Endodermal cell (in vitro differentiated cells): ENCODE results near the gene TNRC6C. TPM values are rescaled to one million over a fixed set of nuclear protein-coding genes. Genes with fewer than 3 reads are reported as not detected.
"Not testable (repeated sequence)": the region's sequence is repeated elsewhere in the genome, so short reads cannot be mapped to it uniquely, and the experiment has no call there.

Experiments used
- DNase-seq: peaks from one replicate; pipeline ENCODE4 v3.0.0-alpha.2; 2017
- H3K27ac ChIP-seq: 2 replicates; pipeline ENCODE4 v1.5.1; 2013; ENCODE audit warnings: mild to moderate bottlenecking, low read depth, low read length, moderate library complexity
- H3K27me3 ChIP-seq: 2 replicates; pipeline ENCODE4 v1.6.1; 2013; ENCODE audit warnings: mild to moderate bottlenecking, low read length, moderate library complexity; ENCODE audit not compliant: insufficient read depth, control insufficient read depth, poor library complexity, severe bottlenecking
- H3K36me3 ChIP-seq: 2 replicates; pipeline ENCODE4 v1.7.0; 2013; ENCODE audit warnings: mild to moderate bottlenecking, low read length, moderate library complexity; ENCODE audit not compliant: control insufficient read depth, insufficient read depth
- H3K4me1 ChIP-seq: one replicate; pipeline ENCODE4 v1.7.0; 2013; ENCODE audit warnings: low read length; ENCODE audit not compliant: control insufficient read depth, insufficient read depth
- H3K4me3 ChIP-seq: 2 replicates; pipeline ENCODE4 v1.5.1; 2013; ENCODE audit warnings: mild to moderate bottlenecking, low read length, moderate library complexity
- H3K9ac ChIP-seq: 2 replicates; pipeline ENCODE4 v1.6.1; 2013; ENCODE audit warnings: mild to moderate bottlenecking, low read length, moderate library complexity; ENCODE audit not compliant: poor library complexity, severe bottlenecking; ENCODE audit errors: extremely low read depth
- H3K9me3 ChIP-seq: 2 replicates; pipeline ENCODE4 v1.6.1; 2013; ENCODE audit warnings: mild to moderate bottlenecking, low read length, moderate library complexity; ENCODE audit not compliant: control insufficient read depth
- H3K27ac Mint-ChIP-seq: 2 replicates; pipeline ENCODE4 v1.8.0; 2020; ENCODE audit warnings: mixed read lengths
- H3K27me3 Mint-ChIP-seq: 2 replicates; pipeline ENCODE4 v1.8.0; 2021; ENCODE audit warnings: mild to moderate bottlenecking, mixed read lengths; ENCODE audit not compliant: insufficient read depth
- H3K36me3 Mint-ChIP-seq: 2 replicates; pipeline ENCODE4 v1.8.0; 2020; ENCODE audit warnings: low read depth, mixed read lengths
- H3K4me1 Mint-ChIP-seq: 2 replicates; pipeline ENCODE4 v1.8.0; 2020; ENCODE audit warnings: mixed read lengths
- H3K4me3 Mint-ChIP-seq: 2 replicates; pipeline ENCODE4 v1.8.0; 2020; ENCODE audit warnings: mild to moderate bottlenecking, moderate library complexity, mixed read lengths
- H3K9me3 Mint-ChIP-seq: 2 replicates; pipeline ENCODE4 v1.8.0; 2020; ENCODE audit warnings: mild to moderate bottlenecking, mixed read lengths
- WGBS, 2 experiments: methylation state at CpG; one replicate each; pipeline versions ENCODE4 v1.1.5 to v1.1.7; 2013; ENCODE audit warnings: missing lambda C conversion rate in 2 of 2, mixed read lengths in 1 of 2; ENCODE audit not compliant: insufficient coverage in 1 of 2, insufficient read length in 1 of 2; 5-methylcytosine and 5-hydroxymethylcytosine counted together
- total RNA-seq, 2 donors: library from RNA; stranded (reverse); fragmentation: NEBNext Ultra II Directional in 1 of 2; extraction: Animal tissue kit (Norgen Biotek cat#: 25700) in 1 of 2; gene quantifications; 2 replicates in 1 of 2; 3 replicates in 1 of 2; pipeline ENCODE4 v1.2.1, GENCODE V29; 2021
- TF ChIP-seq, protein P1 (sequence below): fragments of 200-600 bp; sonication (generic); conservative IDR thresholded peaks from 2 replicates; pipeline ENCODE4 v1.5.0; 2021; ENCODE audit warnings: antibody characterized with exemption, mild to moderate bottlenecking

TNRC6C gene
- total RNA-seq, 2 donors from 2014 or later: 22.4 to 40.2 TPM

DNA sequence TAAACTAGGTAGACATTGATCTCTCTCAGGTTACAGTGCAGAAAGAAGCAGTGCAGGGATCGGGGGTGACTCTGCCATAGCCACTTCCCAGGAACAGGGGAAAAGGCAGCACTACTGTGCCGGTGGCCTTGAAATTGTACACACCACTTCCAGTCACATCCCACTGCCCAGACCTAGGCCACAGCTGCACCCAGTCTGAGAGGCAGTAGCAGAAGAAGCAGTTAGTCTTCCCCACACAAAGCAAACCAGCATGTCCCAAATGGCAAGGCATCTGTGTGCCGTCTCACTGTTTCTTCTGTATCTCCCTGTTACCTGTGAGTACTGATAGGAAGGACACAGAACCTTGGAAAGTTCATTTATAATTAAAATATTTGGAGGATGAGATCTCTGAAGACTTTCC, 123.0 kb downstream of the TNRC6C start:
- no peak for DNase-seq
- no peaks in the 10 kb centered on the region for H3K27me3 Mint-ChIP-seq
- peaks cover 61% of the 10 kb centered on the region for H3K36me3 Mint-ChIP-seq
- H3K9me3 Mint-ChIP-seq: no peaks in the 10 kb centered on the region
- H3K9ac ChIP-seq: no peak overlapping the region
- TF ChIP-seq, protein P1, sequence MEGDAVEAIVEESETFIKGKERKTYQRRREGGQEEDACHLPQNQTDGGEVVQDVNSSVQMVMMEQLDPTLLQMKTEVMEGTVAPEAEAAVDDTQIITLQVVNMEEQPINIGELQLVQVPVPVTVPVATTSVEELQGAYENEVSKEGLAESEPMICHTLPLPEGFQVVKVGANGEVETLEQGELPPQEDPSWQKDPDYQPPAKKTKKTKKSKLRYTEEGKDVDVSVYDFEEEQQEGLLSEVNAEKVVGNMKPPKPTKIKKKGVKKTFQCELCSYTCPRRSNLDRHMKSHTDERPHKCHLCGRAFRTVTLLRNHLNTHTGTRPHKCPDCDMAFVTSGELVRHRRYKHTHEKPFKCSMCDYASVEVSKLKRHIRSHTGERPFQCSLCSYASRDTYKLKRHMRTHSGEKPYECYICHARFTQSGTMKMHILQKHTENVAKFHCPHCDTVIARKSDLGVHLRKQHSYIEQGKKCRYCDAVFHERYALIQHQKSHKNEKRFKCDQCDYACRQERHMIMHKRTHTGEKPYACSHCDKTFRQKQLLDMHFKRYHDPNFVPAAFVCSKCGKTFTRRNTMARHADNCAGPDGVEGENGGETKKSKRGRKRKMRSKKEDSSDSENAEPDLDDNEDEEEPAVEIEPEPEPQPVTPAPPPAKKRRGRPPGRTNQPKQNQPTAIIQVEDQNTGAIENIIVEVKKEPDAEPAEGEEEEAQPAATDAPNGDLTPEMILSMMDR: no peak
- H3K36me3 ChIP-seq: peaks cover 71% of the 10 kb centered on the region
- no peaks in the 10 kb centered on the region for H3K9me3 ChIP-seq
- H3K4me1 Mint-ChIP-seq: no peaks in the 10 kb centered on the region
- H3K27ac Mint-ChIP-seq: no peak overlapping the region
- H3K4me1 ChIP-seq: no peaks in the 10 kb centered on the region
- 90 to 96% methylated on average over 2 to 3 of the region's 3 CpGs for WGBS, 2 experiments
- no peaks in the 10 kb centered on the region for H3K27me3 ChIP-seq
- H3K4me3 ChIP-seq: no peak overlapping the region
- no peak overlapping the region for H3K27ac ChIP-seq
- no peak overlapping the region for H3K4me3 Mint-ChIP-seq

DNA sequence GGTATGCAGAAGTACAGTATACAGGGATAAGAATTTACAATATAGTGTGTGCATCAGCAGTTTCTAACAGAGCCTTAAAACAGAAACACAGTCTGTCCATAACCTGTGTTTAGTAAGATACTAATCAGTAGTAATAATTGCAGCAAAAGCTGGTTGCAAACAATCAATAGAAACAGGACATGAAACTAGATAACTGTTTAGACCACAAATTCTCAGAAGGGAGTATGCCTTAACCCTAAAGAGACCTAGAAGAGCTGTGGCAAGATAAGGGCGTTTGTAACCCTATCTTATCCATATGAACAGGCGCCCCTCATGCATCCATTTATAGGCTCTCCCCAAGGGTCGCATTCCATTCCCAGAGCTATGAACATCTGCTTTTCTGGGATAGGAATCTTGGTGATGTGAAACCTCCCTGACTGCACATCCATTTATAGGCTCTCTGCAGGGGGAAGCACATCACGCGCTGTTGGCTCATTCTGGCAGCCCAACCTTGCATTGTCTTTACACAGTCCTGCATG, 123.9 kb downstream of the TNRC6C start:
- peaks cover 62% of the 10 kb centered on the region for H3K36me3 Mint-ChIP-seq
- H3K9me3 ChIP-seq, H3K9ac ChIP-seq, H3K27me3 Mint-ChIP-seq, H3K4me1 Mint-ChIP-seq, H3K9me3 Mint-ChIP-seq, H3K27ac Mint-ChIP-seq, DNase-seq, H3K4me3 ChIP-seq, H3K4me1 ChIP-seq, H3K27ac ChIP-seq, H3K27me3 ChIP-seq, H3K4me3 Mint-ChIP-seq: not testable (repeated sequence)
- WGBS, 2 experiments: 96% methylated on average over 5 of the region's 5 CpGs; no CpG with 5 or more reads in 1 of the 2 experiments
- peaks cover 70% of the 10 kb centered on the region for H3K36me3 ChIP-seq

DNA sequence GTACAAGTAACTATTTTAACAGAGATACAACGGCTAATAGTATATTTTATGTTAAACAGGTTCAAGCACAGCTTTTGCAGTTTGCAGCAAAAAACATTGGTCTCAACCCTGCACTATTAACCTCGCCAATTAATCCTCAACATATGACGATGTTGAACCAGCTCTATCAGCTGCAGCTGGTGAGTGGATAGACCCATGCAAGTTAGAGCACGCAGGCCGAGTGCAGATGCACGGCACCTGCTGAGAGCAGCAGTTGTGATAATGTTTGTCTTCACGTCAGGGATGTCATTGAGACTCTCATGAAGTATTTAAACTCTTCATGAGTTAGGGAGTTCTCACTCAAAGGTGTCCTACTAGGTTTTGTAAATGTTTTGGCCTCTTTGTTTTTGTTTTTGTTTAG, 124.5 kb downstream of the TNRC6C start:
- H3K9ac ChIP-seq: no peak overlapping the region
- H3K27ac ChIP-seq: no peak overlapping the region
- Mint-ChIP-seq H3K27me3 (no peaks in the 10 kb centered on the region), H3K27ac (no peak overlapping the region), H3K36me3 (peaks cover 61% of the 10 kb centered on the region), H3K9me3 (no peaks in the 10 kb centered on the region), H3K4me1 (no peaks in the 10 kb centered on the region), H3K4me3 (no peak overlapping the region)
- no peak for DNase-seq
- H3K9me3 ChIP-seq: no peaks in the 10 kb centered on the region
- 92 to 98% methylated on average over 6 to 7 of the region's 7 CpGs for WGBS, 2 experiments
- TF ChIP-seq, protein P1: no peak
- H3K4me1 ChIP-seq: no peaks in the 10 kb centered on the region
- H3K4me3 ChIP-seq: no peak overlapping the region
- H3K36me3 ChIP-seq: peaks cover 70% of the 10 kb centered on the region
- no peaks in the 10 kb centered on the region for H3K27me3 ChIP-seq

DNA sequence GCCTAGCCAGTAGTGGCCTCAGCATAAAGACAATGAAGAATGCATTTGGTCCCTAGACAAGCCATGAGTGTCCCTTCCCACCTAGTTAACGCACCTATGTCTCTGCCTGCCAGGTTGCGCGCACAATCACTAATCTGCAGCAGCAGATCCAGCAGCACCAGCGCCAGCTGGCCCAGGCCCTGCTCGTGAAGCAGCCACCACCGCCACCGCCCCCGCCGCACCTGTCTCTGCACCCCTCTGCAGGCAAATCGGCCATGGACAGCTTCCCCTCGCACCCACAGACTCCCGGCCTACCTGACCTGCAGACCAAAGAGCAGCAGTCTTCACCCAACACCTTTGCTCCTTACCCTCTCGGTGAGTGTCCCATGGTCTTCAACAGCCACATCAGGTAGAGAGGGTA, 128.2 kb downstream of the TNRC6C start:
- TF ChIP-seq, protein P1: no peak
- H3K4me1 Mint-ChIP-seq: no peaks in the 10 kb centered on the region
- peaks cover 63% of the 10 kb centered on the region for H3K36me3 Mint-ChIP-seq
- WGBS, 2 experiments: 96 to 99% methylated on average over 12 to 13 of the region's 13 CpGs
- H3K27ac ChIP-seq: no peak overlapping the region
- no peaks in the 10 kb centered on the region for H3K27me3 ChIP-seq
- no peak for DNase-seq
- no peaks in the 10 kb centered on the region for H3K27me3 Mint-ChIP-seq
- no peaks in the 10 kb centered on the region for H3K9me3 ChIP-seq
- H3K4me3 Mint-ChIP-seq: no peak overlapping the region
- no peak overlapping the region for H3K9ac ChIP-seq
- H3K4me3 ChIP-seq: no peak overlapping the region
- peaks cover 73% of the 10 kb centered on the region for H3K36me3 ChIP-seq
- H3K4me1 ChIP-seq: no peaks in the 10 kb centered on the region
- H3K27ac Mint-ChIP-seq: no peak overlapping the region
- H3K9me3 Mint-ChIP-seq: no peaks in the 10 kb centered on the region
